Omental fat pad (tissue), 4 donors: ENCODE data around the gene PPP2R2C. TPM values are rescaled to one million over a fixed set of nuclear protein-coding genes. Genes with fewer than 3 reads are reported as not detected.

ENCODE experiments used
- ATAC-seq: fragments of 150-250 bp; one replicate; pipeline ENCODE4 v1.9.1; 2016; ENCODE audit warnings: mild to moderate bottlenecking, moderate library complexity; ENCODE audit not compliant: low FRiP score
- DNase-seq: peaks from one replicate; pipeline ENCODE4 v3.0.0-alpha.2; 2019; ENCODE audit warnings: low spot score
- total RNA-seq, 4 donors: library from RNA; depleted of rRNA; stranded (reverse); fragments of >200 nt; gene quantifications; one replicate each; pipeline ENCODE4 v1.1.0, GENCODE V29; 2016
- TF ChIP-seq, protein P1 (sequence below), 3 donors: fragments of 450-650 bp; IDR thresholded peaks; one replicate each; pipeline ENCODE4 v1.5.1; 2016 to 2017; ENCODE audit warnings: antibody characterized with exemption in 3 of 3, mild to moderate bottlenecking in 3 of 3, moderate library complexity in 2 of 3

The PPP2R2C gene
- total RNA-seq, 4 donors from 2014 or later = 0.38 to 1.7 (median 0.68) TPM

DNA sequence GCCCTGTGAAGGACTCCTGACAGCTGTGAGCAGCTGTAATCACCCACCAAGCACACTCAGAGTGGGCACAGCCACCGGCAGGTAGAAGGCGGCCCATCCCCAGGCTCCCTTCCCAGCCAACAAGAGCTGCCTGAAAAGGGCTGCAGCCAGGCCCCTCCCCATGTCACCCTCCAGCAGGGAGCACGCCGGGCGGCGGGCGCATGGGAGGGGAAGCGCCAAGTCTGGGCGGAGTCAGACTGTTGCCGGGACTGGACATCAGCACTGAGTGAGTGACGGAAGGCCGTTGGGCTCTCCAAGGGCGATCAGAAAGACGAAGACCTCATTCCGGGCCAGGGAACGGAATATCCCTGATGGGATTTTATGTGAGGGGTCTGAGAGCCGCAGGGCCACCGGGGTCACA lies 82.1 kb downstream of the PPP2R2C start:
- DNase-seq (no peak), ATAC-seq (no peak)
- TF ChIP-seq, protein P1, sequence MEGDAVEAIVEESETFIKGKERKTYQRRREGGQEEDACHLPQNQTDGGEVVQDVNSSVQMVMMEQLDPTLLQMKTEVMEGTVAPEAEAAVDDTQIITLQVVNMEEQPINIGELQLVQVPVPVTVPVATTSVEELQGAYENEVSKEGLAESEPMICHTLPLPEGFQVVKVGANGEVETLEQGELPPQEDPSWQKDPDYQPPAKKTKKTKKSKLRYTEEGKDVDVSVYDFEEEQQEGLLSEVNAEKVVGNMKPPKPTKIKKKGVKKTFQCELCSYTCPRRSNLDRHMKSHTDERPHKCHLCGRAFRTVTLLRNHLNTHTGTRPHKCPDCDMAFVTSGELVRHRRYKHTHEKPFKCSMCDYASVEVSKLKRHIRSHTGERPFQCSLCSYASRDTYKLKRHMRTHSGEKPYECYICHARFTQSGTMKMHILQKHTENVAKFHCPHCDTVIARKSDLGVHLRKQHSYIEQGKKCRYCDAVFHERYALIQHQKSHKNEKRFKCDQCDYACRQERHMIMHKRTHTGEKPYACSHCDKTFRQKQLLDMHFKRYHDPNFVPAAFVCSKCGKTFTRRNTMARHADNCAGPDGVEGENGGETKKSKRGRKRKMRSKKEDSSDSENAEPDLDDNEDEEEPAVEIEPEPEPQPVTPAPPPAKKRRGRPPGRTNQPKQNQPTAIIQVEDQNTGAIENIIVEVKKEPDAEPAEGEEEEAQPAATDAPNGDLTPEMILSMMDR (IDR thresholded peaks at IDR 0.05) = no peak

DNA sequence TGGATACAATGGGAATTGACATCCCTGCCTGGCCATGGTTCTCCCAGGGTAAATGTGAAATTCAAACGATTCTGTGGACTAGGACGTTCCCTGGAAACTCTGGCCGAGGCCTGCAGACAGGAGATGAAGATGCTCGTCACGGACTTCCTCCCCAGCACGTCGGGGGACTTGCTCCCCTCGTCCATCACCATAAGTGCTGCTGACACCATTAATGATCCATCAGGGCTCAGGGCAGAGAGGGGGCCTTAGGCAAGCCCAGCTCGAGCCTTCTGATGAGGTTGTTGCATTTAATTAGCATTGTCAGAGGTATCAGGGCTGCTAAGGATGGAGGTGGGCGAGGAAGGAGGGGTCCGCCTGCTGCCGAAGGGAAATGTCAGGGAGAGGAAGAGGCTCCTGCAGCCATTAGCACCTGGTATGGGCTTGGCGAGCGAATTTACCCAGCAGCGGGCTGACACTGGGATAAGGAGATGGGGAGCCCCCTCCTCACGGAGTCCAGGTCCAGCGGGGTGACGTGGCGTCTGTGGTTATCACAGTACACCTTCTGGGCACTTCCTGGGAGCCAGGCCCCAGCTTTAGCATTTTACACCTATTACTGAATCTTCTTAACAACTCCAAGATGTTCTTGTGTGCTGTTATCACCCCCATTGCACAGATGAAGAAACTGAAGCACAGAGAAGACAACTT lies 83.1 kb downstream of the PPP2R2C start:
- DNase-seq (no peak), ATAC-seq (no peak)
- TF ChIP-seq, protein P1 (IDR thresholded peaks at IDR 0.05) = no peak

DNA sequence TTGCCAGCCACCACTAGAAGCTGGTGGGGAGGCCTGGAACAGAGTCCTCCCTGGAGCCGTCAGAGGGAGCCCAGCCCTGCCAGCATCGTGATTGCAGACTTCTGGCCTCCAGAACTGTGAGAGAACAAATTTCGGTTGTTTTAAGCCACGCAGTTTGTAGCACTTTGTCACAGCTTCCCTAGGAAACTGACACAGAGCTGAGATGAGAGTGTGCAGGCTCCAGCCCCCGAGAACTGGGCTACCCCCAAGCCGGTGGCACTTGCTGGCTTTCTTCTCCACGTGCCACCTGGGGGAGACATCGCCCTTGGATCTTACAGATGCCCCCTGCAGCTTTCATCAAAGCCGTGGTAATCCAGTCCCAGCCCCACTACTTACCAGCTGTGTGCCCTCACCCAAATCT lies 83.7 kb downstream of the PPP2R2C start:
- TF ChIP-seq, protein P1 (IDR thresholded peaks at IDR 0.05) = no peak
- DNase-seq (no peak), ATAC-seq (no peak)

DNA sequence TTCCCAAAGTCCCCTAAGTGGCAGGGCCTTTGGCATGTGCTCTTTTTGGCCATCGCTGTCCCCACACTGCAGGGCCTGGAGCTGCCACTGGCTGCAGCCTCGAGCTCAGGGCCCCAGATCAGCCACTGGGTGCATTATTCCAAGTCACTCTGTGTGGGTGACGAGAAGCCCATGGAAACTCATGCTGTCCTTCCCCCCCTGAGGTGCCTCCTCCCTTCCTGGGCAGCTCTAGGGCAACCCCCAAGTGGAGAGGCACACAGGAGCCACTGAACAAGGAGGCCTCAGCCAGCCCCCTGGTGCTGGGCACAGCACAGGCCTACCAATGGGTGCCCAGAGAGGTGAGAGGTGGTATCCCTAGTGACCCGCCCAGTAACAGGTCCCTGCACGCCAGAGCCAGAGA lies 84.5 kb downstream of the PPP2R2C start:
- DNase-seq = no peak
- no peak for ATAC-seq
- TF ChIP-seq, protein P1 (IDR thresholded peaks at IDR 0.05) = no peak

DNA sequence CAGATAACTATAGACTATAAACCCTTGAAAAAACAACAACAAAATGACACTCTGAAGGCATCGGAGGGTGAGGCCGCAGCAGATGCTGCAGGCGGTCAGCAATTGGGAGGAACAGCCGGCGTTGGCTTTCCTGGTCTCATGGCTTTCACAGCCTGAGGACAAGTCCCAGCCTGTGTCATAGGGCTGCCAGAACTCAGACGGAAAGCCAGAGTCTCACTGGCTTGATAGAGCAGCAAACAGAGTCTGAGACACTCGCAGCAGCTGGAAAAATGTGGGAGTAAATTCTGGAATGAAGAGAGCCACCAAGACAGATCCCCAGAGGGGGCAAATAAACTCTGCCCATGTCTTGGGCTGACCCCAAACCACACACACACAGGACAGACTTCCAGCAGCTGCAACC lies 86.3 kb downstream of the PPP2R2C start:
- TF ChIP-seq, protein P1 (IDR thresholded peaks at IDR 0.05) = no peak
- DNase-seq = no peak

DNA sequence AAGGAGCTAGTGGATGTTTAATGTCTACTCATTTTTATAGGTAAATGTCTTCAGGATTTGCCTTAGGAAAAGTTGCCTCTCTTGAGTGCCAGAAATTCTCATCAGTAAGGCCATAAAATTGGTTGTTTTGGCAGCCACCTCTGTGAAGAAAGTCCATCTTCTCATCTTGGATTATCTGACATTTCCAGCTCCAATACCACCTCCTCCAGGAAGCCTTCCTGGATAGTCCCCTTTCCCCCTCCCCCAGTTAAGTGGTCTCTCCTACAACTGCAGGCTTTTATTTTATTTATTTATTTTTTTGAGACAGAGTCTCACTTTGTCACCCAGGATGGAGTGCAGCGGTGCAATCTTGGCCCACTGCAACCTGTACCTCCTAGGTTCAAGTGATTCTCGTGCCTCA lies 87.1 kb downstream of the PPP2R2C start:
- TF ChIP-seq, protein P1 (IDR thresholded peaks at IDR 0.05) = no peak
- DNase-seq = no peak
- ATAC-seq = no peak

More for the DNA sequence above, 86.3 kb downstream of the PPP2R2C start:
- ATAC-seq = no peak

DNA sequence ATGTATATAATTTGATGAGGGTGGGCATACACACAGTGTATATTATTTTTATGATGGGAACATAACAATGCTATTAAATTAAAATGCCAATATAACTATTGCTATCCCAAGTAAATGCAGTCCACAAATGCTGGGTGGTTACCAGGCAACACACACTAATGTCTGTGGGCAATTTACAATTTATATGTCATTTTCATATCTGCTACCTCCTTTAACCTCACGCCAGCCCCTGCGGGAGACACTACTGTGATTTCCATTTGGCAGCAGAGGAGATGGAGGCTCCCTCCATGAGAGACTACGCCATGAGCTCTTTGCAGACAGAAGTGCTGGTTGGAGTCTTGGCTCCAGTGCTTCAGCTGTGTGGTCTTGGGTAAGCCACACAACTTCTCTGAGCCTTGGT lies 87.9 kb downstream of the PPP2R2C start:
- DNase-seq = no peak
- TF ChIP-seq, protein P1 (IDR thresholded peaks at IDR 0.05) = no peak
- ATAC-seq = no peak
